ENCODE measurements around the gene FMN1. TPM values are rescaled to one million over a fixed set of nuclear protein-coding genes. Genes with fewer than 3 reads are reported as not detected.

Gene FMN1
- total RNA-seq, 1 experiment from 2014 or later: 87.0 TPM

DNA sequence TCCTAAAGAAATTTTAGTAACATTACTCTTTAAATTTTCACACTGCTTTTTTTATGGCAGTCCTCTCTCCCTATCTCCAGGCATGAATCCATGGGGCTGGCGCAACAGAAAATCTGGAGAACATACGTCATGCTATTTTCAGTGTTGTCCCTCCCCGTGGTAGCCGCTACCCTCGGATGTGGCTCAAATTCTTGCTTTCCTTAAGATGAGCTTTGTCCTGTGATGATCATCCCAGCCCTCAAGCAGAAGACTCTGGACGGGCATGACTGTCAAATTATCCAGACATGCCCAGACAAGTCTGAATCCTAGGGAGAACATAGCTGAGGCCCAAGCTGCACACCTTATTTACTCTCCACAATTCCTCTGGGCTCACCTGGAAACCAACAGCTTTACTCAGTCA is 49.1 kb downstream of the FMN1 start:
- in situ Hi-C loops (cut with HindIII; ENCODE audit: low pct_unique_long_range_greater_than_20kb, low sequenced_read_pairs): no loop called here
- DNase-seq (ENCODE audit: low read depth, low spot score): peak; percentile 87

GRCh38 chr15:33142708-33143107 is 51.8 kb downstream of the FMN1 start:
- no peak for DNase-seq (ENCODE audit: low read depth, low spot score)
- in situ Hi-C loops (cut with HindIII; ENCODE audit: low pct_unique_long_range_greater_than_20kb, low sequenced_read_pairs): no loop called here

DNA sequence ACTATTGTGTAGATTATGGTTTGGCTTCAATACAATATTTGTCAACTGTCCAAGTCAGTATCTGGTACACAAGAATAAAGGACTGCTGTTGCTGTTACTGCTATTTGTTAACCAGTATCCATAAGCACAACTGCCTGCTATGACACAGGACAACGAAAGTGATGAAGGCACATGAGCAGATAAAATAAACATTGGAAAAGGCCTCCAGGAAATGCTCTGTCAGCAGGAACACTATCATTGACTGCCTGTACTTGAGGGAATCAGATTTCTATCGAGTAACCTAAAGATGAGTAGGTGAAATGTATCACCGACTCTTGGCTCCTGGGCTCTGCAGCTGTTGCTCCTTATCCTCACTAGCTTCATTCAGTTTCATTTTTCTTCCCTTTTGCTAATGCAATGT is 56.5 kb downstream of the FMN1 start:
- no peak for DNase-seq (ENCODE audit: low read depth, low spot score)
- in situ Hi-C loops (cut with HindIII; ENCODE audit: low pct_unique_long_range_greater_than_20kb, low sequenced_read_pairs): no loop called here

GRCh38 chr15:33137101-33137500 is 57.4 kb downstream of the FMN1 start:
- in situ Hi-C loops (cut with HindIII; ENCODE audit: low pct_unique_long_range_greater_than_20kb, low sequenced_read_pairs): no loop called here
- DNase-seq (ENCODE audit: low read depth, low spot score): no peak

- in situ Hi-C loops (cut with HindIII; ENCODE audit: low pct_unique_long_range_greater_than_20kb, low sequenced_read_pairs): no loop called here
- DNase-seq (ENCODE audit: low read depth, low spot score): no peak
Observed at GRCh38 chr15:33136353-33136752, 58.2 kb downstream of the FMN1 start.

DNA sequence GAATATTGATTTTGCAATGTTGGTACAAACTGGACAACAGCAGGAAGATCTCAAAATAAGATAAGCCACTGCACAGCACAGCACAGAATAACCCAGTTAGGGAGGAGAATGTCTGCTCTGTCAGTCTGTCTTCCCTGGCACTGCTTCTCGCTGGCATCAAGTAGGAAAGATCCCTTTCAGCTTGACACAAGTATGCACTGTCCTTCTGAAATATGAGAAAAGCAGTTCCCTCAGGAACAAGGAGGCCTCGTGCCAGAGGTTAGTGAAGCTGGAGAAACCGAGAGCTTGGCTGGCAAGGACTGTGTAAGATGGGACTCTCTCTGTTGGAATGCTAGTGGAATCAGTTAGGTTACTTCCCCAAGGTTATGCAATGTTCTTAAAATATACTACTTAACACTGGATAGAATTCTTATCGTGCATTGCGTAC is 59.1 kb downstream of the FMN1 start:
- DNase-seq (ENCODE audit: low read depth, low spot score): peak; percentile 76
- in situ Hi-C loops (cut with HindIII; ENCODE audit: low pct_unique_long_range_greater_than_20kb, low sequenced_read_pairs): no loop called here

GRCh38 chr15:33132722-33133345 is 61.7 kb downstream of the FMN1 start:
- in situ Hi-C loops (cut with HindIII; ENCODE audit: low pct_unique_long_range_greater_than_20kb, low sequenced_read_pairs): no loop called here
- DNase-seq (ENCODE audit: low read depth, low spot score): peak; percentile 71

DNA sequence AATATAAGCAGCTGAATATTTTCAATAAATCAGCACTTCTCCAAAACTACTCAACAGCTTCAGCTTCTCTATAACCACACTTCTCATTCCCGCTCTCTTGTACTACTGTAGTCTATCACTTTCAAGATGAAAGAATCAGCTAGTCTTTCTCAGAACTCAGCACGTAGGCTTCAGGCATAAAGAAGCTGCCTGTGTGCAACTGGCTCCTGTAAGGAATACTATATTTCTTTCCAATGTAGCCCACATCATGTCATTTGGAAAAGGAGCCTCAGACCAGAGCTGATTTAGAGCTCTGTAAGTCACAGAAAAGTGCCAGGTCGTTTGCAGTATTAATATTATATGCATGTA is 62.3 kb downstream of the FMN1 start:
- in situ Hi-C loops (cut with HindIII; ENCODE audit: low pct_unique_long_range_greater_than_20kb, low sequenced_read_pairs): no loop called here
- no peak for DNase-seq (ENCODE audit: low read depth, low spot score)

- in situ Hi-C loops (cut with HindIII; ENCODE audit: low pct_unique_long_range_greater_than_20kb, low sequenced_read_pairs): no loop called here
- no peak for DNase-seq (ENCODE audit: low read depth, low spot score)
Observed at GRCh38 chr15:33131552-33132232, 62.8 kb downstream of the FMN1 start.

DNA sequence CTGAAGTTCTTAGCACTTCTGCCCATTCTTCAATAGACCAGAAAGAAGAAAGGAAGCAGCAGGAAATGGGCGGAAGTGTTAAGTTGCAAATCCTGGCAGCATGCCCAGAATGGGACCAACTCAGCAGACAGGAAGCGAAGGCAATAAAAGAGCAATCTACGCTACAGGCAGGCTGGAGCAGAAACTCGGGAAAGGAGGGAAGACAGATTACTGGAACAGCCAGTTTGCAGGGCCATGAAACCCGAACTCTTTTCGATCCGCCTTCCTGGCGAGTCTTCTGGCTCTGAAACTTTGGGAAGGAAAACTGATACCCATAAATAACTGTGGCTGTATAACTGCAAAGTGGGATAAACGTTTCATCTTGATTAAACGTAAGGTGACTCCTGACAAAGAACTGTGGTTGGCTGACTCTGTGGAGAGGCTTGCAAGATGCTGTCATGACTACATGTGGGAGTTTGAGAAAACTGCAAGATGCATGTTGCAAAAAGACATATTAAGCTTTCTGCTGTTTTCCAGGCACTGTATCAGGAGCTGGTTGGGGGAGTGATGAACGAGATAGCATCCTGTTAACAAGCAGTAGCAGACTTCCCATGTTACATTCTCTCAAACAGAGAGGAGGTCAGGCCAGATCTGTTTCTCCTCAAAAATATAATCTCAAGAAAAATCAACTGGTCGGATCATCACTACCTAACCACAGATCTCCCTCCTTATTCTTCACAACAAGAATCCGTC is 67.8 kb downstream of the FMN1 start:
- DNase-seq (ENCODE audit: low read depth, low spot score): peak; percentile 95
- in situ Hi-C loops (cut with HindIII; ENCODE audit: low pct_unique_long_range_greater_than_20kb, low sequenced_read_pairs): no loop called here

DNA sequence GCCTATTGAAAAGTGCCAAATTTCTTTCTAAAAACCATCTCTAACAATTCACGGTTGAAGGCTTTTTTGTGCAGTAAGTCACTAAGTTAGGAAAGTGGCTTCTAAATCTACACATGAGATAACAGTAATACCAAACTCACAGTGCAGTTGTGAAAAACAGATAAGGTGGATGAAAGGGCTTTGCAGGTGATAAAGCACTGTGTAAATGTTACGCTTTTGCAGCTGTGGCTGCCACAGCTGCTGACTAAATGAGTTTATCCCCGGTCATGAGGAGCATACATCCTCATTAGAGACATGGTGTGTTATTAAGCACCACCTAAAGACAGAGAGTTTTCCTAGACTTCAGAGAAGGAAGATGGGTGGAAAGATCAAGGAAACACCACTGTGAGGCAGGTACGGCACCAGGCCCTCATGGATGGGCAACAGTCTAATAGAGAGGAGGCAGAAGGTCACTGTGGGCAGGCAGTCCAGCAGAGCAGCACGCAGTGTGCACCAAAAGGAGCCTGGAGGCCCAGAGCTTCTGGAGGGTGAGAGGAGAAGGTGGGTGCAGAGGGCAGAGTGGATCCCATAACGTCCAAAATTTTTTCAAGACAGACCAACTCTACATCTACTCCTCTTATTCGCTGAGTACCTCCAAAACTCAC is 68.5 kb downstream of the FMN1 start:
- in situ Hi-C loops (cut with HindIII; ENCODE audit: low pct_unique_long_range_greater_than_20kb, low sequenced_read_pairs): no loop called here
- no peak for DNase-seq (ENCODE audit: low read depth, low spot score)

DNA sequence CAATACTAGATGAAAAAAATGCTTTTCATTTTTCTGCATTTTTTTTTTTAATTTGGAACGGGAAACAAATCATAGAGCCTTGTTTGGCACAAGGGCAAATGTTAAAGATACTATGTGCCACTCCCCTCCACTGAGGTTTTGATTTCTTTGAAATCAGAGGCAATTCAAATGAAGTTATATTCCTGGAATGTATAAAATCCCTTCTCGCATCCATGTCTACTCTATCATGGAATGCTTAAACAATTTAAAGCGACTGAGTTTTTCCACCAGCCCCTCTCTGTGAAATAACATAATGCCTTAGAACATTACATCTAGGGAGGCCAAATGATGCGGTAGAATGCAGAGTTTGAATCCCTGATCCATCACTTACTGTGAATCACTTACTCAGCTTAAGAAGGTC is 69.7 kb downstream of the FMN1 start:
- DNase-seq (ENCODE audit: low read depth, low spot score): no peak
- in situ Hi-C loops (cut with HindIII; ENCODE audit: low pct_unique_long_range_greater_than_20kb, low sequenced_read_pairs): no loop called here

DNA sequence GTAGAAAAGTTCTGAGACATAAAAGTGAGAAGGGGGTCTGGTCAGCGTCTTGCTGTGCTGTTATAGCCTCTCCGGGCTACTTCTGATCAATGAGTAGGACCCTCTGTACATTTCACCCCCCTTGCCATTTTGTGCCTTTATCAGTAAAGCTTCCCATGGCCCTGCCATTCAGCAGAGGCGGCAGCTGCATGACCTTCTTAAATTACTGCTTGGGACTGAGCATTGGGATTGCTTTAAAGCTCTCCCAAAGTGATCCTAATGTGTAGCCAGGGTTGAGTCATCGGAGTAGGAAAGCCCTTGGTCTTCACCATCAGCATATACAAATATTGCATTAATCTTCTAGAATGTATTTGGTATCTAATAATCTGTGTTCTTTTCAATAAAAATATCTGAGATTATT is 70.2 kb downstream of the FMN1 start:
- DNase-seq (ENCODE audit: low read depth, low spot score): no peak
- in situ Hi-C loops (cut with HindIII; ENCODE audit: low pct_unique_long_range_greater_than_20kb, low sequenced_read_pairs): no loop called here

GRCh38 chr15:33119865-33120264 is 74.6 kb downstream of the FMN1 start:
- in situ Hi-C loops (cut with HindIII; ENCODE audit: low pct_unique_long_range_greater_than_20kb, low sequenced_read_pairs): no loop called here
- DNase-seq (ENCODE audit: low read depth, low spot score): no peak

DNA sequence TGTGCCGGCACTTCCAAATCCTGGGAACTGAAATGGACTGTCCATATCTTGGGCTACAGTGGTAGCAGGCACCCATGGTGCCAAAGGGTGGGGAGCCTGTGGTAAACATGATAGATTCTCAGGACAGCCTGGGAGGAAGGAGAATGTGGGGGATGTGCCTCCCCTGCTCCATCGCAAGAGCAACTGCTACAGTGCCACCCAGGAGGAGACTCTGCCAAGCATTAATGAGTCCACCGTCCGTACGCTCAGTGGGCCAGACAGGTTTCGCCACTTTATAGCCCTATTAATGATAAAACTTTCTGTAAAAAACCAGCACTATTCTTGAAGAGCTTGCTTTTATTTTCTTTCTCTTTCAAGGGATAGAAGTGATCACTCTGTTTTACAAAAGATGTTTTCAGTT is 75.2 kb downstream of the FMN1 start:
- in situ Hi-C loops (cut with HindIII; ENCODE audit: low pct_unique_long_range_greater_than_20kb, low sequenced_read_pairs): no loop called here
- DNase-seq (ENCODE audit: low read depth, low spot score): no peak

DNA sequence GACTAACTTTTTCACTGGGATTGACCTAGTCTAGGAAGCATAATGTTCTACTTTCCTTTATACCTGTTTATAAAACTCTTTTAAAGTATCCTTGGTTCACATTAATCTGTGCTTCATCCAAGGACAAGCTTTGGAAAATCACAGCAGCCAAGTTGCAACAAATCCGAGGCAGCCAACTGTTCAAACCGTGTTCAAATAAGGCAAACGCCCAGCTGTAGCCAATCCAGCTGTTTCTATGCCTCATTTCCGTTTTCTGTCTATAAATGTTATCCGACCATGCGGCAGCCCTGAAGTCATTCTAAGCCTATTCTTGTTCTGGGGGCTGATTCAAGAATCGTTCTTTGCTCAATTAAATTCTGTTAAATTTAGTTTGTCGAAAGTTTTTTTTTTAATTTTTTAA is 78.3 kb downstream of the FMN1 start:
- DNase-seq (ENCODE audit: low read depth, low spot score): no peak
- in situ Hi-C loops (cut with HindIII; ENCODE audit: low pct_unique_long_range_greater_than_20kb, low sequenced_read_pairs): no loop called here

- no peak for DNase-seq (ENCODE audit: low read depth, low spot score)
- in situ Hi-C loops (cut with HindIII; ENCODE audit: low pct_unique_long_range_greater_than_20kb, low sequenced_read_pairs): no loop called here
Observed at GRCh38 chr15:33115191-33115861, 79.2 kb downstream of the FMN1 start.

DNA sequence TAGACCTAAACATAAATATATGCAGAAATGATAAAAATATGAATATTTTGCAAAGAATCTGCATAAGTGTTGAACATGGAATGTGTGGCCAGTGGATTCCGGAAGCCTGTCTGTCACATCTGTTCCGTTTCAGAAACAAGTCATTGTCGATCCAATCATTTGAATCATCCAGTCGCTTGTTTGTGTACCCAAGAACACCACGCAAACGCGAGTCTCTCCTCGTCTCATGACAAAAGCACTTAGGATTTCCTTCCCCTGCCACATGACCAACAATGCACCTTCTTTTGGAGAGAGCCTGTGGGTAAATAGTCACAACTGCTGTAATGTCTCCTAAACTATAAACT is 80.2 kb downstream of the FMN1 start:
- in situ Hi-C loops (cut with HindIII; ENCODE audit: low pct_unique_long_range_greater_than_20kb, low sequenced_read_pairs): no loop called here
- DNase-seq (ENCODE audit: low read depth, low spot score): peak; percentile 93
